Activated CD4-positive, alpha-beta T cell treated with anti-CD3 and anti-CD28 coated beads, Interleukin-2, amount 50 U/mL, for 16 hours (primary cell): ENCODE results near the gene DRD4.
A peak's percentile ranks its signal among the peaks of the same experiment; 100 is the strongest.

Experiments used
- DNase-seq: peaks from one replicate; pipeline ENCODE4 v3.0.0-alpha.2; 2020

The DRD4 gene

DNA sequence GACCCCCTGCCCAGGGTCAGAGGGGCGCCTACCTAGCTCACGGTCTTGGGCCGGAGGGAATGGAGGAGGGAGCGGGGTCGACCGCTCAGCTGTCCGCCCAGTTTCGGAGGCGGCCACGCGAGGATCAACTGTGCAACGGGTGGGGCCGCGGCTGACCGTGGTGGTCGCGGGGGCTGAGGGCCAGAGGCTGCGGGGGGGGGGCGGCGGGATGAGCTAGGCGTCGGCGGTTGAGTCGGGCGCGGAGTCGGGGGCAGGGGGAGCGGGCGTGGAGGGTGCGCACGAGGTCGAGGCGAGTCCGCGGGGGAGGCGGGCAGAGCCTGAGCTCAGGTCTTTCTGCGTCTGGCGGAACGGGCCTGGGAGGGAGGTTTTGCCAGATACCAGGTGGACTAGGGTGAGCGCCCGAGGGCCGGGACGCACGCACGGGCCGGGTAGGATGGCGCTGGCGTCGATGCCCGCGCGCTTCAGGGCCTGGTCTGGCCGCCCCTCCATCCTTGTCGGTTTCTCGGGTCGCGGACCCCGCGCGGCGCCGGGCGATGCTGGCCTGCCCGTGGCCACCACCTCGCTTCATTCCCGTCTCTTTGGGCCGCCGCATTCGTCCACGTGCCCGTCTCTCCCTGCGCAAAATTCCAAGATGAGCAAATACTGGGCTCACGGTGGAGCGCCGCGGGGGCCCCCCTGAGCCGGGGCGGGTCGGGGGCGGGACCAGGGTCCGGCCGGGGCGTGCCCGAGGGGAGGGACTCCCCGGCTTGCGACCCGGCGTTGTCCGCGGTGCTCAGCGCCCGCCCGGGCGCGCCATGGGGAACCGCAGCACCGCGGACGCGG lies at the start of gene DRD4:
Gene DRD4, plus strand, starts transcription at position 759 of the 822 bp plus-strand sequence. Its CDS starts 36 bp downstream, at position 795.
- DNase-seq: no peak

DNA sequence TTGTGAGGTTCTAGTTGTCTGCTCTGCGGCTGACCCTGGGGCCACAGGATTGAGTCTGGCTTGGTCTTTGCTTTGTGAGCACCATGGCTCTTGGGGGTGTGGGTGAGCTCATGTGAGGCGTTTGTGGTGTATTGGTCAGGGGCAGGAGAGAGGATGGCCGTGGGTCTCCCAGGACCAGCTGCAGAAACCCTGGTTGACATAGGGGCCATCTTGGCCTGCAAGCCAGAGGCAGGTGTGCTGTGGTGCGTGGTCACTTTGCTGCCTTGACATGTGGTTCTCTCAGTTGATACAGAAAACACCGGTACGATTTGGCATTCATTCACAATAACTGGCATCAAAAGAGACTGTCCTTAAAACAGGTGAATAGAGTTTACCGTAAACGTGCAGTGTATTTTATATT lies 49.5 kb upstream of the DRD4 start:
- no peak for DNase-seq

DNA sequence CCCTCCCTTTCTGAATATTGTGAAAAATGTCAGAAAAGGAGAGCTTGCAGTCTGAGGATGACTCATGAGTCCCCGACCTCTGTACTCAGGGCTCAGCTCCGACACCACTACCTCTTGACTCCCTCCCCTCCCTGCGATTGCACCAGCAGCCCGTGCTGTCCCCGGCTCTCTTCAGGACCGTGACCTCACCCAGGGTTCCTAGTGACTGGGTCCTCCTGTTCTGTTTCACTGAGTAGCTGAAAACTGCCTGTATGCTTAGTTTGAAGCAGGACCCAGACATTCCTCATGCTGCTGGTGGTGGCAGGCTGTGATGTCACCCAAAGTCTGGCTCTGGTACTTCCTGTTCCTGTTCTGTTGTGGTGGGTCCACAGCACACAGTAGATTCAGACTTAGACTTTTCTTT lies 49.1 kb upstream of the DRD4 start:
- peak; percentile 80 for DNase-seq

DNA sequence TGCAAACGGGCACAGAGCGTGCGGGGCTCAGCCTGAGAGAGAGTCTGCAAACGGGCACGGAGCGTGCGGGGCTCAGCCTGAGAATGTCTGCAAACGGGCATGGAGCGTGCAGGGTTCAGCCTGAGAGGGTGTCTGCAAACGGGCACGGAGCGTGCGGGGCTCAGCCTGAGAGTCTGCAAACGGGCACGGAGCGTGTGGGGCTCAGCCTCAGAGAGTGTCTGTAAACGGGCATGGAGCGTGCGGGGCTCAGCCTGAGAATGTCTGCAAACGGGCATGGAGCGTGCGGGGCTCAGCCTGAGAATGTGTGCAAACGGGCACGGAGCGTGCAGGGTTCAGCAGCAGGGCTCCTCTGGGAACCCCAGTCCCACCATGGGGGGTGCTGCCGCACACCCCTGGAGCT lies 47.3 kb upstream of the DRD4 start:
- DNase-seq: no peak

DNA sequence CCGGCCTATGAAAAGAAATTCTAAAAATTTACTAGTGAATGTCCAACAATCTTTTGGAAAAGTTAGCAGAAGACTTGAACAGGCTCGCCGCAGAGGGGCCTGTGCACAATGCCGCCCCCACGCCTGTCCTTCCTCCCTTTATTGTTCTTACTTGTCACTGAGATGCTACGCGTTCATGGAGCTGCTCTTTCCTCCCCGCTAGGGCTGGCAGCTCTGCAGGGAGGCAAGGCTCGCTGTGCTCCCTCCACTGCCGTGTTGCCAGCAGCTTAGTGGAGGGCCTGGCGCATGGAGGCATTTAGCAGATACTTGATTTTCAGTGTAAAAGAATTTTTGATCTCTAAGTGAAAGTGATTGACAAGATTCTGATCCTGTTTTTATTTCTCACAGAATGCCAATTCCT lies 46.1 kb upstream of the DRD4 start:
- no peak for DNase-seq

DNA sequence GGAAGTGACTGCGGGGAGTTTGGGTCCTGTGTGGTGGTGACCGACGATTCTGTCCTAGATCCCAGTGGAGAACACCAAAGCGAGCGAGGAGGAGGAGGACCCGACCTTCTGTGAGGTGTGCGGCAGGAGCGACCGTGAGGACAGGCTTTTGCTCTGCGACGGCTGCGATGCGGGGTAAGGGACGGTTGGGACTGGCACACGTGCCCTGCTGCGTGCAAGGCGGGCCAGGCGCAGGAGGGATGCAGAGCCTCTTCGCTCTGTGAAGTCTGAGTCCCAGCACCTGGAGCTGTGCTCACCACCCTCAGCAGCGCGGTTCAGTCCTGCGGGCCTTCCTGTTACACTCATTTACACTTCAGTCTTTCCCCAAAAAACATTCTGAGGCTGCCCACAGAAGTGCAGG lies 44.6 kb upstream of the DRD4 start:
- no peak for DNase-seq

DNA sequence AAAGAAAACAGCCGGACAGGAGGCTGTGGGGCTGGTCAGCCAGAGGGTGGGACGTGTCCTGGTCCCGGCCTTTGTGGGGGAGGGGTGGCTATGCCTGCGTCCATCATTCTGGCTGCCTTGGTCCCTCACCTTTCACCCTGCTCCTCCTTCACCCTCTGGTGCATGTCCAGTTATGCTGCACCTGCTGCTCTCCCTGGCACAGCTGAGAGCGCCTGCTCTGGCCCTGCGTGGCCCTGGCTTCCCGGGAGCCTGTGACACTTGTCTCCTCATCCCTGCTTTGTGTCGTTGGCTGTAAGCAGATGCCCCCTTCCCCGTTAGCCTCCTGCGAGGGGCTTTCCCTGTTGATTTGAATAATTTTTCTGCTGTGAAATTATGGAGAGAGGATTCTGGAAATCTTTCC lies 44.2 kb upstream of the DRD4 start:
- DNase-seq: no peak

DNA sequence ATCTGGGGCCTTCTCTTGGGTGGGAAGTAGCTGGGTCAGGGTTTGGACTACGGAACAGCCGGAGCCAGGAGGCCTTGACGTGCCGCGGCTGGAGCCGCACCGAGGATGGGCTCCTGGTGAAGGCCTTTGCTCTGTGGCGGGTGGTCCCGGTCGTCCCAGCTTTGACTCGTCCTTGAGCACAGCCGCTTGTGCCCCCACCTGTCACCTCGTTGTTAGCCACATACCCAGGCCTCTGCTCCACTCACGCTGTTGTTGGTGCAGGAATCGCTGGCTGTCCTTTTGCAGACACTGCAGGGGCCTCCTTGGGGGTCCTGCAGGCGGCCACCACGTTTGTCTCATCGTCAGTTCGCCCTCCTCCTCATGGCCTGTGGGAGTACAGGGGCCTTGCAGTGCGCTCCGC lies 43.7 kb upstream of the DRD4 start:
- DNase-seq: no peak

DNA sequence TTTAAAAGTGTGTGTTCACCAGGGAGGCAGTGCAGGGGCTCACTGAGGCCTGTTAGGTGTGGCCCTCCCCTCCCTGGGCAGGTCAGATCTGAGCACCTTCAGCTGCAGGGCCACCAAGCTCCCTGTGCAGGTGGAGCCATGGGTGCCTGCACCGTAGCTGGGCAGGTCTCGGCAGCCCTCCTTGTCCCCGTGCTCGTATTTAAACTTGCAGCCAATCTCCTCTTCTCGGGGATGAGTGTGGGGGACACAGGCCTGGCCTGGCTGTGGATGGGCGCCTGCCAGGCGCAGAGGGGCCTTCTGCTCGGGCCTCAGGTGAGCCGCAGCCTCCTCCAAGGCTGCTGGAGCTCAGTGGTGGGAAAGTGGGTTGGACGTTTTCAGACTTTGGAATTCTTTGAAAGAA lies 41.7 kb upstream of the DRD4 start:
- no peak for DNase-seq

DNA sequence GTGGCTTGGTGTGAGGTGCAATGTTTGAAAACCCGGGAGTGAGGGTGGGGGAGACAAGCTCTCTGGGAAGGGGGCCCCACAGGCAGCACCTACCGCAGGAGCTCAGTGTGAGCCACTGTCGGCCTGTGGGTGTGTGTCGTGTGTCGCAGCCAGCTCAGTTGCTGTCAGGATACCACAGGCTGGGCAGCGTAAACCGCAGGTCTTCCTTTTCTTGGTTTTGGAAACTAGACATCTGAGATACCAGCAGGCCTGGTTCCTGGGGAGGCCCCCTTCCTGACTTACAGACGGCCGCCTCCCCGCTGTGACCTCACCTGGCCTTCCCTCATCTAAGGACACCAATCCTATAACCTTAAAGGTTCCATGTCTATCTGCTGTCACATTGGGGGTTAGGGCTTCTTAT lies 40.7 kb upstream of the DRD4 start:
- DNase-seq: peak; percentile 34

DNA sequence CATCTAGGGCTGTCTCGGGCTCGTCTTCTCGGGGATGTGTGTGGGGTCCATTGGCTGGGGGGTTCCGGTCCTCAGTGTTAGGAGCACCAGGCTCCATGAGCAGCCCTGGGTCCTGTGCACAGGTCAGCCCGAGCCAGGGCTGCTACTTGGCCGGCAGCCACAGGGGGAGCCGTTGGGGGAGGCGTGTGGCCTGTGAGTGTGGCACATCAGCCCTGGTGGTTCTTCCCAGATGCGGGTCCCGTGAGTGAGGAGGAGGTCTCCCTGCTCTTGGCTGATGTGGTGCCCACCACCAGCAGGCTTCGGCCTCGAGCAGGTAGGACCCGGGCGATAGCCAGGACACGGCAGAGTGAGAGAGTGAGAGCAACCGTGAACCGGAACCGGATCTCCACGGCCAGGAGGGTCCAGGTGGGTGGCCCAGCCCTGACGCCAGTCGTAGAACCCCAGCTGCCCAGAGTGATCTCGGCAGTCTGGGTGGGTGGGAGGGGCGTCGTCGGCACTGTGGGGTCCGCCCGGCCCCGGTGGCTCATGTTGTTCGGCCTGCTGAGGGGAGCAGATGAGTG lies 39.8 kb upstream of the DRD4 start:
- no peak for DNase-seq

DNA sequence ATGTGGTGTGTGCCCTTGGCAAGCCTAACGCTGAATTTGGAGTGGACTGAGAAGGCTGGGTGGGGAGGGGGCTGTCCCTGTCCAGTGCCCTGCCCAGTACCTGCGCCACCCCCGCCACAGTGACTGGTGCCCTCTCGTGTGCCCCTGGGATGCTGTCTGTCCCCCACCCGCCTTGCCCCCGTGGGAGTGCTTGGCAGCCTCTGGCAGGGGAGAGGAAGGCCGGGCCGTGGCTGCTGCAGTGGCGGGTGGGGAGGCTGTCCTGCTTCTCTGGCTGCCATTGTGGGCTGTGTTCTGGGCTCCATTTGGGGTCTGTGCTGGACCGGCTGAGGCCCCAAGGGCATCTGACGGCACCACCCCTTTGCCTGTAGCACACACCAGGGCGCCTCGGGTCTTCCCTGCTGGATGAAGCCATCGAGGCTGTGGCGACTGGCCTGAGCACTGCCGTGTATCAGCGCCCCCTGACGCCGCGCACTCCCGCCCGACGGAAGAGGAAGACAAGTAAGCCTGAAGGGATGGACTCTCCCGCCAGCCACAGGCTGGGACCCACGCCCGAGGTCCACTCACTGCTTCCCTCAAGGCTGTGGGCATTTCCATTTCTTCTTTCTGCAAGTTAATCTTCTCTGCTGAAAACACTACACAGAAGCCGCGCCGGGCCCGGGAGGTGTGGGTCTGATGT lies 38.9 kb upstream of the DRD4 start:
- DNase-seq: no peak

DNA sequence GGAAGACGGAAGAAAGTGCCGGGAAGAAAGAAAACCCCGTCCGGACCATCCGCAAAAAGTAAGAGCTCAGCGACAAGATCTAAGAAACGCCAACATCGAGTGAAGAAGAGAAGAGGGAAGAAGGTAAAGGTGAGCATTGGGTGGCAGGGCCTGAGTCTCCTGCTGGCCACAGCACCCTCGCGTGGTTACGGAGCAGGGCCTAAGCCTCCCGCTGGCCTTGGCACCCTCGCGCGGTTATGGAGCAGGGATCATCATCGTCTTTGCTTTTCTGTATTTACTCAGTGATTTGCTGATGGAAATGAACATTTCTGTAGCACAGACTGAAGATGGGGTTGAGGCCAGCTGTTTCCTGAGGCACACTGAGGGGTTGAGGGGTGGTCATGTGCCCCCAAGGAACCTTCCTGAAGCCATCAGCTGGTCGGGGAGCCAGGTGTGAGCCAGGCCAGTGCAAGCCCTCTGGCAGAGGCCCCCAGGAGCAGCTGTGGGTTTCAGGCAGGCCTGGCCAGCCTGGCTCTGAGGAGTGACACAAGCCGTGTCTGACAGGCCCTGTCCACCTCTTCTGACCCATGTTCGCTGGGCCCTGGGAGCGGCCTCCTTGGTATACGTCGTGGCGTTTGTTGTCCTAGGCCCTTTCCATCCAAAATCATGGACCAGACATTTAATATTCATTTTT lies 35.4 kb upstream of the DRD4 start:
- DNase-seq: no peak

DNA sequence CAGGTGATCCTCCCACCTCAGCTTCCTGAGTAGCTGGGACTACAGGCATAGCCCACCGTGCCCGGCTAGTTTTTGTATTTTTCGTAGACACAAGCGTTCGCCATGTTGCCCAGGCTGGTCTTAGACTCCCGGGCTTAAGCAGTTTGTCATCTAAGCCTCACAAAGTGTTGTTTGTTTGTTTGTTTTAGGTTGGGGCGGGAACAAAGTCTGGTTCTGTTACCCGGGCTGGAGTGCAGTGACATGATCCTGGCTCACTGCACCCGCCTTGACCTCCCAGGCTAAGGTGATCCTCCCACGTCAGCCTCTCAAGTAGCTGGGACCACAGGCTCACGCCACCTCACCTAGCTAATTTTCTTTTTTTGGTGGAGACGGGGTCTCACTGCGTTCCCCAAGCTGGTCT lies 33.9 kb upstream of the DRD4 start:
- no peak for DNase-seq

DNA sequence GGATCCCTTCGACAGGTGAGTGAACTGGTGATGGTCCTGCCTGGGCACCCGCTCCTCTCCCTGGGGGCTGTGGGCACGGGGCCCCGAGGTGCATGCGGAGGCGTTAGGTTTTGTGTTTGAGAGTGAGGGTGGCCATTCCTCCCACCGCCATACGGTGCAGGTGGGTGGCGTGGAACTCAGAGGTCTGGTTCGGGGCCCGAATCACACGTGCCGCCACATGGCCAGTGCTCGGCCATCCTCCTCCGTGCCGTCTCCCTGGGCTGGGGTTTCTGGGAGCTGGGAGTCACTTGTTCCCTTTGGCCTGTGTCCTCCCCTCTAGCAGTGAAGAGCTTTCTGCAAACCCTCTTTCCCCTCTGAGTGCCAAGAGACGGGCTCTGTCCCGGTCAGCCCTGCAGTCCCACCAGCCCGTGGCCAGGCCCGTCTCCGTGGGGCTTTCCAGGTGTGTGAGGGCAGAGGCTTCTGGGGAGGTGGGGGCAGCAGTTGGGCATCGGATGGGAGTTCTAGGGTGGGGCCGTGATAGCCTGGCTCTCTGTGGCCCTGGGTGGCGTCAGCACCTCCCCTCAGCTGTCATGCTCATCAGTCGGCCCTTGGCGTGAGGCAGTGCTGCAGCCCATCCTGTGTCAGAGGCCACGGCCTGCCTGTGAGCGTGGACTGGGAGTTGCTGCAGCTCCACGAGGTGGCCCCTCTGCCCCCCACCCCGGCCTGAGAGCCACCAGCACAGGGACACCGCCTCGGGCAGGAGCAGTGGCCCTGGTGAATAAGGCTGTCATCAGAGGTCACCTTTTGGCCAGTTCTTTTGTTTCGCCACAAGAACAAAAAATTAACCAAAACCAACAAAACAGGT lies 31.6 kb upstream of the DRD4 start:
- no peak for DNase-seq

DNA sequence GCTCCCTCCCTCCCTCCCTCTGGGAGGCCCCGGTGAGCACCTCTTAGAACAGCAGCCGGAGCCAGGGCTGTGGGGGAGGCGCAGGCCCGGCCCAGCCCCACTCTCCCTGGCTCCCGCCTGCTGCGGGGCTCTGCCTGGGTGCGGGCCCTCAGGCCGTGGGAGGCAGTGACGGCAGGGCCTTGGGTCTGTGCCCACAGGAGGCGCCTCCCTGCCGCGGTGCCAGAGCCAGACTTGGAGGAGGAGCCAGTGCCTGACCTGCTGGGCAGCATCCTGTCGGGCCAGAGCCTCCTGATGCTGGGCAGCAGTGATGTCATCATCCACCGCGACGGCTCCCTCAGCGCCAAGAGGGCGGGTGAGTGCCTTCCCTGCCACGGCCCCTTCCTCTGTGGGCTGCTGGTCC lies 30.8 kb upstream of the DRD4 start:
- DNase-seq: no peak

DNA sequence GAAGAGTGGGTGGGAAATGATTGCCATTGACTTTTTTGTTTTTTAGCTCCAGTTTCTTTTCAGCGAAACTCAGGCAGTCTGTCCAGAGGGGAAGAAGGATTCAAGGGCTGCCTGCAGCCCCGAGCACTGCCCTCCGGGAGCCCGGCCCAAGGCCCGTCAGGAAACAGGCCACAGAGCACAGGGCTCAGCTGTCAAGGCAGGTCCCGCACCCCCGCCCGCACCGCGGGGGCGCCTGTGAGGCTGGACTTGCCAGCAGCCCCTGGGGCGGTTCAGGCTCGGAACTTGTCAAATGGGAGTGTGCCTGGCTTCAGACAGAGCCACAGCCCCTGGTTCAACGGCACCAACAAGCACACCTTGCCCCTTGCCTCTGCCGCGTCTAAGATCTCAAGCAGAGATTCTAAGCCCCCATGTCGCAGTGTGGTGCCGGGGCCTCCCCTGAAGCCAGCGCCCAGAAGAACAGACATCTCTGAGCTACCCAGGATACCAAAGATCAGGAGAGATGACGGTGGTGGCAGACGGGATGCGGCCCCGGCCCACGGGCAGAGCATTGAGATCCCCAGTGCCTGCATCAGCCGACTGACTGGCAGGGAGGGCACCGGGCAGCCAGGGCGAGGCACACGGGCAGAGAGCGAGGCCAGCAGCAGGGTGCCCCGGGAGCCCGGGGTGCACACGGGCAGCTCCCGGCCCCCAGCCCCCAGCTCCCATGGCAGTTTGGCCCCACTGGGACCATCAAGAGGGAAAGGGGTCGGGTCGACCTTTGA lies 29.9 kb upstream of the DRD4 start:
- DNase-seq: no peak

DNA sequence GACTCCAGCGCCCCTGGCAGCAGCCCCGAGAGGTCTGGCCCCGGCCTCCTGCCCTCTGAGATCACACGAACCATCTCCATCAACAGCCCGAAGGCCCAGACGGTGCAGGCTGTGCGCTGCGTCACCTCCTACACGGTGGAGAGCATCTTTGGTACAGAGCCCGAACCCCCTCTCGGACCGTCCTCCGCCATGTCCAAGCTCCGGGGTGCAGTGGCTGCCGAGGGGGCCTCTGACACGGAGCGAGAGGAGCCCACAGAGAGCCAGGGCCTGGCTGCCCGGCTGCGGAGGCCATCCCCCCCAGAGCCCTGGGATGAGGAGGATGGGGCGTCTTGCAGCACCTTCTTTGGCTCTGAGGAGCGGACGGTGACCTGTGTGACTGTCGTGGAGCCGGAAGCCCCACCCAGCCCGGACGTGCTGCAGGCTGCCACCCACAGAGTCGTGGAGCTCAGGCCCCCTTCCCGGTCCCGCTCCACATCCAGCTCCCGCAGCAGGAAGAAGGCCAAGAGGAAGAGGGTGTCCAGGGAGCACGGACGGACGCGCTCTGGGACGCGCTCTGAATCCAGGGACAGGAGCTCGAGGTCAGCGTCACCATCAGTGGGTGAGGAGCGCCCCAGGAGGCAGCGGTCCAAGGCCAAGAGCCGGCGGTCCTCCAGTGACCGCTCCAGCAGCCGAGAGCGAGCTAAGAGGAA lies 29.0 kb upstream of the DRD4 start:
- no peak for DNase-seq

DNA sequence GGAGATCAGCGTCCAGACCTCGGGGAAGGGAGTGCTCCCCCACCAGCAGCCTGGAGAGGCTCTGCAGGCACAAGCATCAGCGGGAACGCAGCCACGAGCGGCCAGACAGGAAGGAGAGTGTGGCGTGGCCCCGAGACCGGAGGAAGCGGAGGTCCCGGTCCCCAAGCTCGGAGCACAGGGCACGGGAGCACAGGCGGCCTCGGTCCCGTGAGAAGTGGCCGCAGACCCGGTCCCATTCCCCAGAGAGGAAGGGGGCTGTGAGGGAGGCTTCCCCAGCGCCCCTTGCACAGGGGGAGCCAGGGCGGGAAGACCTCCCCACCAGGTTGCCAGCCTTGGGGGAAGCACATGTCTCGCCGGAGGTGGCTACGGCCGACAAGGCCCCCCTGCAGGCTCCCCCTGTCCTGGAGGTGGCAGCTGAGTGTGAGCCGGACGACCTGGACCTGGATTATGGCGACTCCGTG lies 28.2 kb upstream of the DRD4 start:
- DNase-seq: no peak

DNA sequence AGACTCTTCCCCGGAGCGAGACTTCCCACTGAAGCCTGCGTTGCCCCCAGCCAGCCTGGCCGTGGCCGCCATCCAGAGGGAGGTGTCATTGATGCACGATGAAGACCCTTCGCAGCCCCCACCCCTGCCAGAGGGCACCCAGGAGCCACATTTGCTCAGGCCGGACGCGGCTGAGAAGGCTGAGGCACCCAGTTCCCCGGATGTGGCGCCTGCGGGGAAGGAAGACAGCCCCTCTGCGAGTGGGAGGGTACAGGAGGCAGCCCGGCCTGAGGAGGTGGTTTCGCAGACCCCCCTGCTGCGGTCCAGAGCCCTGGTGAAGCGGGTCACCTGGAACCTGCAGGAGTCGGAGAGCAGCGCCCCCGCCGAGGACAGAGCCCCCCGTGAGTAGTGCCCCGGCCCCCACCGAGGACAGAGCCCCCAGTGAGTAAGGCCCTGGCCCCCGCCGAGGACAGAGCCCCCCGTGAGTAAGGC lies 27.7 kb upstream of the DRD4 start:
- DNase-seq: no peak

DNA sequence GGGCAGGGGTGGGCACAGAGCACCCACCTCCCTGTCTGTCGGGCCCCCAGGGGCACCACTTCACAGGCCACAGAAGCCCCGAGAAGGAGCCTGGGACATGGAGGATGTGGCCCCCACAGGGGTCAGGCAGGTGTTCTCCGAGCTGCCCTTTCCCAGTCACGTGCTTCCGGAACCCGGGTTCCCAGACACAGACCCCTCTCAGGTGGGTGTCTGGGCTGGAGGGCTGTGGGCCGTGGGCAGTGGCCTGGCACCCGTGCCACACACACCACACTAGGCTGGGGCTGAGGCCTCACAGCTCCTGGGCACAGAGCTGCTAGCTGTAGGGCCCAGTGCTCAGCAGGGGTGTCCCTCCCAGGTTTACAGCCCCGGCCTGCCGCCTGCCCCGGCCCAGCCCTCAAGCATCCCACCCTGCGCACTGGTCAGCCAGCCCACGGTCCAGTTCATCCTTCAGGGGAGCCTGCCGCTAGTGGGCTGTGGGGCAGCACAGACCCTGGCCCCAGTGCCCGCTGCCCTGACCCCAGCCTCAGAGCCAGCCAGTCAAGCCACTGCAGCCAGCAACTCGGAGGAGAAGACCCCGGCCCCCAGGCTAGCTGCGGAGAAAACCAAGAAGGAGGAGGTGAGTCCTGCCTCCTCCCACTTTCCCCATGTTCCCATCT lies 26.8 kb upstream of the DRD4 start:
- no peak for DNase-seq
